GM12874 (cell line): ENCODE results near the gene GAK.

Source experiments
- TF ChIP-seq, protein P1 (sequence below): IDR thresholded peaks from 2 replicates; pipeline ENCODE4 v1.5.1; 2011; ENCODE audit warnings: low read depth, mild to moderate bottlenecking, control low read depth, low read length, moderate library complexity; ENCODE audit not compliant: insufficient read depth

The GAK gene

DNA sequence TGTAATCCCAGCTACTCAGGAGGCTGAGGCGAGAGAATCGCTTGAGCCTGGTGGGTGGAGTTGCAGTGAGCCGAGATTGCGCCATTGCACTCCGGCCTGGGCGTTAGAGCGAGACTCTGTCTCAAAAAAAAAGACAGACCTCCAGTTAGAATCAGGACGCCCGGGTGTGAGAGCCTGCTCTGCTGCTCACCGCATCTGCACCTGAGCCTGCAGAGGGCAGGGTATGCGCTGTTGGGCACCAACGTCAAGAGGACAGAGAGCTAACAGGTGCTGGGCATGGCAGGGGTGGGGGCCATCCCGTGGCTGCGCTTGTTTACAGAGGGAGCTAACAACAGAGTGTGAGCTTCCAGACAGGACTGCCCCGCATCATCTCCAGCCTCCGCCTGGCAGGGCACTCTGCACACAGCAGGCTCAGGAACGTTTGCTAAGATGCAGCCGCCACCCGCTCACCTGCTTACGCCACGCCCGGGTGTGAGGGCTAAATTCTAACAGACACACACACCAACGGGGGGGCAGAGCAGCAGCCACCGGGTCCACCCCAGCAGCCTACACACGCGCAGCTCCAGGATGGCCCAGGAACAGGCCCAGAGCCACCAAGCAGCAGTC lies 56.2 kb downstream of the GAK start:
- TF ChIP-seq, protein P1, sequence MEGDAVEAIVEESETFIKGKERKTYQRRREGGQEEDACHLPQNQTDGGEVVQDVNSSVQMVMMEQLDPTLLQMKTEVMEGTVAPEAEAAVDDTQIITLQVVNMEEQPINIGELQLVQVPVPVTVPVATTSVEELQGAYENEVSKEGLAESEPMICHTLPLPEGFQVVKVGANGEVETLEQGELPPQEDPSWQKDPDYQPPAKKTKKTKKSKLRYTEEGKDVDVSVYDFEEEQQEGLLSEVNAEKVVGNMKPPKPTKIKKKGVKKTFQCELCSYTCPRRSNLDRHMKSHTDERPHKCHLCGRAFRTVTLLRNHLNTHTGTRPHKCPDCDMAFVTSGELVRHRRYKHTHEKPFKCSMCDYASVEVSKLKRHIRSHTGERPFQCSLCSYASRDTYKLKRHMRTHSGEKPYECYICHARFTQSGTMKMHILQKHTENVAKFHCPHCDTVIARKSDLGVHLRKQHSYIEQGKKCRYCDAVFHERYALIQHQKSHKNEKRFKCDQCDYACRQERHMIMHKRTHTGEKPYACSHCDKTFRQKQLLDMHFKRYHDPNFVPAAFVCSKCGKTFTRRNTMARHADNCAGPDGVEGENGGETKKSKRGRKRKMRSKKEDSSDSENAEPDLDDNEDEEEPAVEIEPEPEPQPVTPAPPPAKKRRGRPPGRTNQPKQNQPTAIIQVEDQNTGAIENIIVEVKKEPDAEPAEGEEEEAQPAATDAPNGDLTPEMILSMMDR = no peak

DNA sequence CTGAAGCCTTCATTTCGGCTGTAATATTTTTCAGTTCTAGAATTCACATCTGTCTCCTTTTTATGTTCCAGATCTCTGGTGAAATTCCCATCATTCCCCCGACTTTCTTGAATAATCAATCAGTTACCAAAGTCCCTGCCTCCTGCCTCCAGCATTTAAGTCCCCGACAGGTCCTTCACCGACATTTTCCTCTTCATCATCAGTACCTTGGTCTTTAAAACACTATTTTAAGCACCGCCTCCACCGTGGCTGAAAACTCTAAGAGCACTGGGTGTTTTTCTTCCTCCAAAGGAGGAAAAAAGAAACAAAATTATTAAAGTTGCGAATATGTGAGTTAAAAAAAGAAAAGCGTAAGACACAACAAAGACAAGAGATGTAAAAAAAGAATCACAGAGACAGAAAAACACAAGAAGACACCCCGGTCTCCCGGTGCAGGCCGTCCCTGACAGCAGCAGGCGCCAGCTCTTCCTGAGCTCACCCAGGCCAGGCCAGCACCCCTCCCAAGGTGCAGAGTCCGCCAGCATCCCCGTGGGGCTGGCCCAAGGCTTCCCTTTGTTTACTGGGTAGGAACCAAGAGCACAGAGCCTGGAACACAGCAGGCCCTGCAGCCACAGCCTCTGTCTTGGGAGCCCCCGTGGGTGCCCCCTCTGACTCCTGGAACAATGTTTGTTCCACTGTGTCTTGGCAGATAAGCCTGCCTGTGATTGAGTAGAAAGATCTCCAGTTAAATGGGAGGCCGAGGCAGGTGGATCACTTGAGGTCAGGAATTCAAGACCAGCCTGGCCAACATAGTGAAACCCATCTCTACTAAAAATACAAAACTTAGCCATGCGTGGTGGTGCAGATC lies 56.9 kb downstream of the GAK start:
- TF ChIP-seq, protein P1 = no peak

DNA sequence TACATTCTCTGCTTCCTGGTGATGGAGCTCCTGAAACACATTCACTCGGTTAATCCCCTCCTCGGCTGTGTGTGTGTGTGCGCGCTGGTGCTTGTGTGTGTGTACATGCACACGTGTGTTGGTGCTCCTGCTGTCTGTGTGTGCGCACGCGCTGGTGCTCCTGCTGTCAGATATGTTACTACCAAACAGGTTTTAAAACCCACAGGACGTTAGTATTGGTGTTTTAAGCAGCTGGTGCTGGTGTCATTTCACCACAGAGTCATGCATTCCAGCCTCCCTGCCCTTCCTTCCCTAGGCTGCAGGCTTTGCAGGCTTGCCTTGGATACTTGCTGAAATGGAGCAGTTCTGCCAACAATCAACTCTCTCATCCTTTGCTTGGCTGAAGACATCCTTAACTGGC lies 58.1 kb downstream of the GAK start:
- TF ChIP-seq, protein P1 = no peak

GRCh38 chr4:872241-872981 lies 59.7 kb downstream of the GAK start:
- TF ChIP-seq, protein P1 = no peak

DNA sequence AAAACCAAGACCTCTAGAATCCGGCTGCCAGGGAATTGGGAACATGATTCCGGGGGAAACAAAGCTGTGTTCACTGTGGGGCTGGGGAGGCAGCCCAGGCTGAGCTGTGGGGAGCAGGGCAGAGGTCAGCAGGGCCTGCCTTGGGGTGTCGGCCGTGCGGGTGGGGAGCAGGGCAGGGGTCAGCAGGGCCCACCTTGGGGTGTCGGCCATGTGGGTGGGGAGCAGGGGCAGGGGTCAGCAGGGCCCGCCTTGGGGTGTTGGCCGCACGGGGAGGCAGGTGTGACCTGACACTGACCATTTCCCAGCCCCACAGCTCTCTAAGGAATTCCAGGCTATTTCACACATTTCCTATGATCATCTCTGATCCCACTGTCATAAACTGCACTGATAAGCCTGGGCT lies 60.6 kb downstream of the GAK start:
- TF ChIP-seq, protein P1 = no peak

DNA sequence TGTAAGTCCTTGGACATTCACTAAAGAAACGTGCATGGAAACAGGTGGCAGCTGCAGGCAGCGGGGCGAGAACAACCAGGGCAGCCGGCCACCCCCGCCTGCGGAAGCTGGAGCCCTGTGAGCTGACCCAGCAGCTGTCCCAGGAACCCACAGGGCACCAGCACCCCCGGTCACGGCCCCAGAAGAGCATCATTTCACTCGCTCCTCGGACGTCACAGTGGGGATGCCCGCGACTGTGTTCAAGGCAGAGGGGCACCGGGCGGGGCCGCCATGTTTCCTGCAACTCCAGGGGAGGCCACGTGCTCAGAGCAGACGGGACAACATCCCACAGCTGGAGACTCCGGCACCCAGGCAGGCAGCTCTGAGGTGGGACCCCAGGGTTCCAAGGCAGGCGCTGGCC lies 61.2 kb downstream of the GAK start:
- TF ChIP-seq, protein P1 = no peak

GRCh38 chr4:869776-870175 lies 62.3 kb downstream of the GAK start:
- TF ChIP-seq, protein P1 = no peak
